ENCODE measurements around the gene PPP2R3A.
A peak's percentile ranks its signal among the peaks of the same experiment; 100 is the strongest.

Gene PPP2R3A

GRCh38 chr3:135967867-135968266 is 2.3 kb downstream of the PPP2R3A start:
- no peak for DNase-seq (ENCODE audit: low spot score)

DNA sequence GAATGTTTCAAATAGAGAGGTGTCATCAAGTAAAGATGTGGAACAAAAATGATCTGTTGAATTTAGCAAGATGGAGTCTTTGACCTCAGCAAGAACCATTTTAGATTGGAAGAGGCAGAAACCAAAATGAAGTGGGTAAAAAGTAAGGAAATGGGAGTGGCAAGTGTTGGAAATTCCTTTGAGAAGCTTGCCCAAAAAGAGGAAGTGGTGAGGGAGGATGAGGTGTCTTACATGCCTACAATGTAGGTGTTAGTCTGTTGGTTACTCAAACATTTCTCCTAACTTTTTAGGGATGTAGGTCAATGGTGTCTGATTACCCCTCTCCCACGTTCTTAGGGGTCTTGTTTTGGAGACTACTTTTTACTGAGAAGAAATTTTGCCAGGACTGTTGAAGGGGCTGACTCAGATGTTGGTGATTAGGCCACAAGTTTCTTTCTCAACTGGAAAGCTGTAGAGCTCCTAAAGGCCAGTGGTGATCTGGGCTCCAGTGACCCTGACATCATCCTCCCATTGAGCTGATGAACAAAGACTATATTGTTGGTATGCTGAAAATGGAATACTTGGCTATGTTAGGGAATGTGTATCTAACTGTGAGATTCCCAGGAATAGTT is 5.1 kb downstream of the PPP2R3A start:
- peak; percentile 56 for DNase-seq (ENCODE audit: low spot score)

DNA sequence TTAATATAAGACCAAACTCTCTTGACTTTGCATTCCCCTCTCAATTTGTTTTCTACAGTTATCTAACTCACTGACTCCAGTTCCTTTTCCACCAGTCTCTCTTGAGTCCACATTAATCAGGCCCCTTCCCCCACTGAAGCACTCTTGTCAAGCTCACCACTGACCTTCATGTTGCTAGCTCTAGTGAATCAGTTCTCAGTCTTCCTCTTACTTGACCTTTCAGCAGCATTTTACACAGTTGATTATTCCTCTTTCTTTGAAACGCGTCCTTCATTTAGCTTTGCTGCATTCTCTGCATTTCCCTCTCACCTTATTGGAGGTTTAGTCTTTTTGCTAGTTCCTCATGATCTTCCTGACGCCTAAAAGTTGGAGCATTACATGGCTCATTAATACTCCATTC is 8.3 kb downstream of the PPP2R3A start:
- DNase-seq (ENCODE audit: low spot score) = no peak

DNA sequence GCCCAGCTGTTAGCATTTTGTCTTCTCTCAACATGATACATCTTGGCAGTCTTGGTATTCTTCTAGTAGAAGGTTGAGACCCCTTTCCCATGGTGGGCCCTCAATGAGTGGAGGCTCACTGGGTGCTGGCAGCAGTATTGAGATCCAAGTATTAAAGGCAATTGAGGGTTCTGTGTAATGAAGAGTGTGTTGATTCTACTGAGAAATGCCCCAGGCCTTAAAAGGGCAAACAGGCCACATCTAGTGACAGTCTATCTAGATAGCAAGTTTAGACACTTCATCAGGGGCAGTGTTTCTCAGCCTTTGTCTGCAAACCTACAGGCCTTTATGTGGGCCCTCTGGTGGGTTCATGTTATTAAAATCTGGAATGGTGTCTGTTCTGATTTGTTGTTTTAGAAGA is 9.5 kb downstream of the PPP2R3A start:
- DNase-seq (ENCODE audit: low spot score) = no peak

GRCh38 chr3:135975536-135975935 is 10.0 kb downstream of the PPP2R3A start:
- DNase-seq (ENCODE audit: low spot score) = no peak

DNA sequence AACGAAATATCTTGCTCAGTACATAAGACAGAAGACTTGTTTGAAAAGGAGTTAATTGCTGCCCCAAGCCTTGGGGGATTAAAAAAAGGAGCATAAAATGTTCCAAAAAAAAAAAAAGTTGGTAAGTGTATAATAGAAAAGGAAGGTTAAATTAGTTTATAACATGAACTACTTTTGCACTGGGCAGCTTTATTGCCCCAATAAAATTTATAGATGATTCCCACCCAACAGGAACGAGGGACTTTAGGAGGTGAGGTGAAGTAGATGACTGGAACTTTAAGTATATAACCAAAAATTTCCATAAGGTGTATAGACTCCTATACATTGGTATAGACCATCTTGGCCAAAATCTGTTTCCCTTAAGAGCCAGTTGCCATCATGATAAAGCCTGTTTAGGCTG is 14.8 kb downstream of the PPP2R3A start:
- no peak for DNase-seq (ENCODE audit: low spot score)

DNA sequence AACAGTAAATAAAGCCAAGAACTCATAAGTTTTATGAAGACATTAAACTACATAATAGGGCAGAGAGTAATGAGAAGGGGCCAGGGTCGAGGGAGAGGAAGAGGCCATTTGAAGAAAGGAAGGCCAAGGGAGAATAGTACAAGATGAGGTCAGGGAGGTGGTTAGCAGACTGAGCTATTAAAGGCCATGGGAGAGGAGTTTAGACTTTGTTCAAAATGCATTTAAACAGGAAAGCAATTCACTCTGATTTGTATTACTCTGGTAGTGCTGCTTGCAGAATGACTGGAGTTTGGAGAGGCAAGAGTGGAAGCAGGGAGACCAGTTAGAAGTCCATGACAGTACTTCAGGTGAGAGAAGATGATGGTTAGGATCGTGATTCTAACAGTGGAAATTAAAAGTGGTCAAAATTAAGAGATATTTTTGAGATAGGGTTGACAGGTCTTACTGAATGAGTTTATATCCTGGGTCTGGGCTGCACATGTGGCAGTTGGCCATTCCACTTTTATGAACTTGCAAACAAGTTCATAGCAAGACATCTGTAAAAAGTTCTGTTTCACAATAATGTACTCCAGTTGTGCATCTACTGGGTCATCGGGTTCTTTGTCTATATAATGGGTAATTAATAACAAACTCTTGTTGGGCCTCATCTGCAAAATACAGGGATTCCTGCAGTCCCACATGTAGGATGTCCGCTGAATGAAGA is 16.3 kb downstream of the PPP2R3A start:
- no peak for DNase-seq (ENCODE audit: low spot score)

DNA sequence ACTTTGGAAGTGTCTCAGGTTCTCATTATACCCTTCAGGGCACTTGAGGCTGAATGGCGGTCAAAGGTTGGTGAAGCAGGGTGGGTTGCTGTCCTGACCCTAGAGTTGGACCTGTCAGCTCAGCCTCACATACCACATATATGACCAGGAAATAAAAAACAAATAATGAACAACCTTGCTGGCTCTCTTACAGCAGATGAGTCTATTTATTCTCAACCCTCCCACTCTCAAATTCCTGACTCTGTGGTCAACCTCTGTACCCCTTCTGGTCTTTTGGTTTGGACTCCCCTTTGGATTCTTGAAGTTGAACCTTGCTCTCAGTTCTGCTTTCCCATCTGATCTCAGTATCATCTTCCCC is 16.9 kb downstream of the PPP2R3A start:
- DNase-seq (ENCODE audit: low spot score) = no peak

DNA sequence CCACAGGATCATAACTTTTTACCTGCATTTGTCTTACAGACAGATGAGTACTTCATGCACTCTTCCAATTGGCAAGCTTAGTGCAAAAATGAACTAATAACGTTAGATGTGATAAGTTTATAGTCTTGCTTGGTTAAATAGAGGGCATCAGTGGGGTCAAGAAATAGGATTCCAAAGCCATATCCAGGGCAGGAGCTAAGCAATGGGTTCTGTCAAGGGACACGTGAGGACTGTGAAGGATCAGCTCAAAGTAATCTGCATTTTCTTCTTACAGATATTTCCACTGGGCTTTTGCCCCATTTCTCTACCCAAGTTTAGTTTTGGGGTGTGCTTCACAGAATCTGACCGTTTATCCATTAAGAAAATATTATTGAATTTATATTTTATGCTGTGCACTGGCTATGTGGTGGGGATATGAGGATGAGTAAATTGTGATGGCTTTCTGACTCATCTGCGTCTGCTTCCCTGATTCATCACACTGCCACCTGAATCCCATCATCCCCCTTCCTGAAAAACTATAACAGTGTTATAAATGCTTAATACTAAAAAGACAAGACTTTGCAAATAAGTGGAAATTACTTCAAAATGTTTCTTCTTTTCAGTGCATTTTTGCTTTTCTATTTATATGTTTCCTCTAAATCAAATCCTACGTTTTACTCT is 17.5 kb downstream of the PPP2R3A start:
- DNase-seq (ENCODE audit: low spot score) = peak; percentile 60

DNA sequence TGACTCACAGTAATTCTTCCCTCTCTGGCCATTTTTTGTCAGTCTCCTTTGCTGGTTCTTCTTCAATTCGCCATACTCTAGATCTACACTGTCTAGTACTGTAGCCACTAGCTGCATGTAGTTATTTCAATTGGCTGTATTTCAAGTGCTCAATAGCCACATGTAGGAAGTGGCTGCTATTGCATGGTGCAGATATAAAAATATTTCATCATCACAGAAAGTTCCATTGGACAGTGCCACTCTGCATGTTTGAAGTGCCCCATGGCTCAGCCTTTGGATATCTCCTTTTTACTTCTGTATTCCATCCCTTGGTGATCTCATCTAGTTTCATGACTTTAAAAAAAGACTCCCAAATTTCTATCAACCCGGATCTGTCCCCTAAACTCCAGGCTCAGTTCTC is 22.1 kb downstream of the PPP2R3A start:
- no peak for DNase-seq (ENCODE audit: low spot score)

GRCh38 chr3:135989242-135989641 is 23.7 kb downstream of the PPP2R3A start:
- DNase-seq (ENCODE audit: low spot score) = peak; percentile 56

DNA sequence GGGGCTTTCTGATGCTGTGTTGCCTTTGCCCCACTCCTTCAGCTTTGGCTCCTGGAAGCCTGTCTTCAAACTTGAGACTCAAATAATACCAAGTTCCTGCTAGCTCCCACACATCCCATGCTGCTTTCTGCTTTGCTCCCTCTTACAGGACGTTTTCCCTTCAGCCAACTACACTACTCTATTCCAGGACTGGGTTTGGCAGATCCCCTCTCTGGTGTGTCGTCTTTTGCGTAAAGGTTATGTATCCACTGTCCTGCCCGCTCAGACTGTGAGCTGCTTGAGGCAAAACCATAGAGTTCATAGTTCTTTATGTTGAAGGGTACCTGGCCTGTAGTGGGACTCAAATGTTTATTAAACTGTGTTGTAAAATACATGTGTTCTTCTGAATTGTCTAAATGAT is 25.4 kb downstream of the PPP2R3A start:
- no peak for DNase-seq (ENCODE audit: low spot score)

GRCh38 chr3:135991621-135992020 is 26.1 kb downstream of the PPP2R3A start:
- DNase-seq (ENCODE audit: low spot score) = no peak

- peak; percentile 77 for DNase-seq (ENCODE audit: low spot score)
Observed at GRCh38 chr3:135992072-135992471, 26.5 kb downstream of the PPP2R3A start.

DNA sequence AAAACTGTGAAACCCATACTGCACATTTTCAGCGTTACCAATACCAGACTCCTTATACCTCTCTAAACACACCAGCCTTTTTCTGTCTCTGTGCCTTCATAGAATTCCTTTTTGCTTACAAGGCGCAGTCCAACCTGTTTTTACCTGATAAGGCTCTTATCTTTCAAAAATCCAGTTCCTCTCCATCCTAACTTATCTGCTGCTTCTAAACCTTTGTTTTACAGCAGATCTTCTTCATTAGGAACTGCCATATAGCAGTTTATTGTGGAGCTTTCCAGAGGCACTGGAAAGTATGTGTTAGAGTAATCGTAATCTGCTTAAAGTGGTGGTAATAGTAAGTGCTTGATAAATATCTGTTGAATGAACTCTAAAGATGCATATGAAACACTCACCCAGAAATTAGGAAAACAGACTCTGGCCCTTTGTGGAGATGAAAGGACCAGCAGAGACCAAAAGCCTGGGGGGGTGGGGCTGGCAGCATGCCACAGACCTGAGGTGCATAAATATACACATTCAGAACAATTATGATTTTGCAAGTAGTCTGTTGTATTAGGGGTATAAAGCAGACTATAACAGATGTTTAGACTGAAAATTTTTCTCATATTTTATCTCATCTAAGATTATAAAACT is 29.3 kb downstream of the PPP2R3A start:
- no peak for DNase-seq (ENCODE audit: low spot score)

DNA sequence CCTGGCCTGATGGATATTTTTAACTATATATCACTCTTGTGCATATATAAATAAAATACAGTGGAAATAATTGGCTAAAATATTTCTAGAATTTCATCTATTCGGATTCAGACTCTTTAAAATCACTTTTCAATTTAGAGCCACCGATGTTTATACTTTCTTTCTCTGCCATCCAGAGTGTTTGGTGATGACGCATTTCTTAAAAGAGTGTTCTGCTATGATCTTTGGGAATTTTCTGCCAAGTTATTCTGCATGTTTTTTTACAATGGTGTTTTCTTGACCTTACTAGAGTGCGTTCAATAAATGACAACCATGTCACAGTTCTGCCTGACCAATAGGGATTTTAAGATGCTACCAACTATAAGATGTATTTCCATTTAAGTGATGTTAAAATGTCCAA is 30.2 kb downstream of the PPP2R3A start:
- DNase-seq (ENCODE audit: low spot score) = no peak

- no peak for DNase-seq (ENCODE audit: low spot score)
Observed at GRCh38 chr3:135997554-135998320, 32.2 kb downstream of the PPP2R3A start.

DNA sequence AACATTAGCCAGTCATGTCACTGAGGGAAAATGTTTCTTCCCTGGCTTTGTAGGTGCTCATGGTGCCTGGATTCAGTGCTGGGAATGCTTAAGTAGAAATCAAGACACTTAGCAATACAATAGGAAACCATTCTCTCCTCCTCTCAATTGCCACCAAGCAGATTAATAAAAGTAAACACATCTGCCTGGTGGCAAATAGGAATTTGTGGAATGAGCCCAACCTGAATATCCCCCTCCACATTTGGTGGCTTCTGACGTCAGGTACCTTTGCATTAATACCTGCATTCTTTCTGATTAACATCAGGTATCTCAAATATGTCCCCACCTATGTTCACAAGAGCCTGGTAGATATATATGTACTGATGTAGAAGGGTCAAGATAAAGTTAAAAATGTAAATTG is 42.7 kb downstream of the PPP2R3A start:
- no peak for DNase-seq (ENCODE audit: low spot score)

DNA sequence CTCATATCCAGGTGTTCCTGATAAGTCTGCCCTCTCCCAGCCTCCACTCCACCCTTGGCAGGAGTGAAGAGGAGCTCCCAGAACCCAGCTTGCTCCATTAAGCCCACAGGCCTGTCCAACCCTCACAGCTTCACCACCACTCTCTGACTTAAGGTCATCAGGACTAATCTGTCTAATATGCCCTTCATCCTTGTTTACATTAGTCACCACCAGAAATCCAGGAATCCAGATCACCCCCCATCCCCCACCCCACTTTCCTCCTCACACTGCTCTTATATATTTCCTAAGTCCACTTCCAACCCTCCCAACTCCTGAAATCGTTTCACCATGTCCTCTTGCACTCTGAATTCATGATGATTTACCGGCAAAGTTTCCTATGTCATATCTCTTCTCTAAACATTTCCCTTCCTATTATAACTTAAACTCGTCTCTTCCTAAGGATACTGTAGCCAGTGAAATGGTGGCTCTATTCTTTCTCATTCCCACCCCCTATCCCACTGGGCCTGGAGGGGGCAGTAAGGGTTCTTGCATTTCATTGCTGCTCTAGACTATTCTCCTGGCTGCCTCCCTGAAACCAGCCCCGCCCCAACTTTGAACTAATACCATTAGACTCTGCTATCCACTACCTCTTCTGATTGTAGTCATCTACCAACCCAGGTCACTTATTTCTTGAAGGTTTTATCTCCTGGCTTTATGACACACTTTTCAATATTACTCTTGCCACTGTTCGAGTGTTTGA is 43.4 kb downstream of the PPP2R3A start:
- DNase-seq (ENCODE audit: low spot score) = no peak

DNA sequence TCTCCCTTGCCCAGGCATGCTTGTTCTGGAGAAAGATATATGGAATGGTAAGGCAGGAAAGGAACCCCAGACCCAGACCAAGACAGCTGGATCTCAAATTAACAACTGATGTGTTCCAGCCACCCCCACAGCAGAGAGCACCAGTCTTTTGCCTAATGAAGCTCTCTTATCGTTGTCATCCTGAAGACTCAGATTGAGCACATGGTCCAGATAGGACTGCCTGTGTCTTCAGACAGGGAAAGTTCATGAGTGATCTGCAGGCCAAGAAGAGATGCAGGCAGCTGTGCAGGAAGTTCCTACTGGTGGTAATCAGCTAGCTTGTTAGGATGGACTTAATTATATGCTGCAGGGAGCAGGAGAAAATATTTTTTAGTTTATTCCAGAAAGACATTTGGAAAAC is 53.3 kb downstream of the PPP2R3A start:
- peak; percentile 27 for DNase-seq (ENCODE audit: low spot score)

GRCh38 chr3:136021803-136022202 is 56.3 kb downstream of the PPP2R3A start:
- no peak for DNase-seq (ENCODE audit: low spot score)

Measured in AG08395 (cell line).